ENCODE measurements around the gene FZR1. TPM values are rescaled to one million over a fixed set of nuclear protein-coding genes. Genes with fewer than 3 reads are reported as not detected.

Gene FZR1
- total and polyA plus RNA-seq, 2 of the 13 experiments (the other 11 are each of a cell fraction or from before 2014, with no cell fraction given), result 29.0 to 30.8 TPM

- TF ChIP-seq ATM (IDR thresholded peaks at IDR 0.05; ENCODE audit: borderline replicate concordance) (no peak), MBD4 (IDR thresholded peaks at IDR 0.05; ENCODE audit: borderline replicate concordance, low read length) (no peak), USF2 (IDR thresholded peaks at IDR 0.05; ENCODE audit: low read depth, low read length) (no peak), USF2 (CRISPR knock-in tag; IDR thresholded peaks at IDR 0.05; ENCODE audit: borderline replicate concordance) (no peak), ZNF674 (CRISPR knock-in tag; IDR thresholded peaks at IDR 0.05; ENCODE audit: low read depth) (no peak), MXD4 (CRISPR knock-in tag; IDR thresholded peaks at IDR 0.05) (0 out of 2 replicates have a peak, but pooled peaks have one; percentile 31), REST (IDR thresholded peaks at IDR 0.05; ENCODE audit: borderline replicate concordance in 1 of 2, low read depth in 1 of 2, low read length in 2 of 2) (no peak), ONECUT2 (CRISPR knock-in tag; IDR thresholded peaks at IDR 0.05) (no peak), PHF21A (CRISPR knock-in tag; IDR thresholded peaks at IDR 0.05) (no peak), CREBL2 (CRISPR knock-in tag; IDR thresholded peaks at IDR 0.05; ENCODE audit: borderline replicate concordance) (no peak), PITX1 (CRISPR knock-in tag; IDR thresholded peaks at IDR 0.05) (0 out of 2 replicates have a peak, but pooled peaks have one; percentile 25), MED1 (CRISPR knock-in tag; IDR thresholded peaks at IDR 0.05) (0 out of 2 replicates have a peak, but pooled peaks have one; percentile 37), ELF3 (CRISPR knock-in tag; IDR thresholded peaks at IDR 0.05) (no peak), ARID2 (CRISPR knock-in tag; IDR thresholded peaks at IDR 0.05; ENCODE audit: borderline replicate concordance) (no peak), ZBTB8A (CRISPR knock-in tag; IDR thresholded peaks at IDR 0.05; ENCODE audit: borderline replicate concordance, low read depth) (no peak), MEF2D (CRISPR knock-in tag; IDR thresholded peaks at IDR 0.05) (0 out of 2 replicates have a peak, but pooled peaks have one; percentile 35), SETDB1 (CRISPR knock-in tag; IDR thresholded peaks at IDR 0.05; ENCODE audit: borderline replicate concordance) (no peak), HDAC1 (CRISPR knock-in tag; IDR thresholded peaks at IDR 0.05) (0 out of 2 replicates have a peak, but pooled peaks have one; percentile 17), HDAC6 (IDR thresholded peaks at IDR 0.05; ENCODE audit: low read depth, low read length) (no peak)
- TF ChIP-seq, protein P1, sequence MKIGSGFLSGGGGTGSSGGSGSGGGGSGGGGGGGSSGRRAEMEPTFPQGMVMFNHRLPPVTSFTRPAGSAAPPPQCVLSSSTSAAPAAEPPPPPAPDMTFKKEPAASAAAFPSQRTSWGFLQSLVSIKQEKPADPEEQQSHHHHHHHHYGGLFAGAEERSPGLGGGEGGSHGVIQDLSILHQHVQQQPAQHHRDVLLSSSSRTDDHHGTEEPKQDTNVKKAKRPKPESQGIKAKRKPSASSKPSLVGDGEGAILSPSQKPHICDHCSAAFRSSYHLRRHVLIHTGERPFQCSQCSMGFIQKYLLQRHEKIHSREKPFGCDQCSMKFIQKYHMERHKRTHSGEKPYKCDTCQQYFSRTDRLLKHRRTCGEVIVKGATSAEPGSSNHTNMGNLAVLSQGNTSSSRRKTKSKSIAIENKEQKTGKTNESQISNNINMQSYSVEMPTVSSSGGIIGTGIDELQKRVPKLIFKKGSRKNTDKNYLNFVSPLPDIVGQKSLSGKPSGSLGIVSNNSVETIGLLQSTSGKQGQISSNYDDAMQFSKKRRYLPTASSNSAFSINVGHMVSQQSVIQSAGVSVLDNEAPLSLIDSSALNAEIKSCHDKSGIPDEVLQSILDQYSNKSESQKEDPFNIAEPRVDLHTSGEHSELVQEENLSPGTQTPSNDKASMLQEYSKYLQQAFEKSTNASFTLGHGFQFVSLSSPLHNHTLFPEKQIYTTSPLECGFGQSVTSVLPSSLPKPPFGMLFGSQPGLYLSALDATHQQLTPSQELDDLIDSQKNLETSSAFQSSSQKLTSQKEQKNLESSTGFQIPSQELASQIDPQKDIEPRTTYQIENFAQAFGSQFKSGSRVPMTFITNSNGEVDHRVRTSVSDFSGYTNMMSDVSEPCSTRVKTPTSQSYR (CRISPR knock-in tag; IDR thresholded peaks at IDR 0.05; ENCODE audit: borderline replicate concordance), result peak; percentile 81
Measured at GRCh38 chr19:3507371-3508120, 1.4 kb downstream of the FZR1 start (continued).

Data from HepG2 (cell line).